Bone marrow (tissue), 2 donors: Measurements from ENCODE around the gene C9orf50.
"Not testable (repeated sequence)": the region's sequence is repeated elsewhere in the genome, so short reads cannot be mapped to it uniquely, and the experiment has no call there.

ENCODE experiments used
- DNase-seq, 2 donors: peaks; one replicate each; lab custom pipeline; 2025; lab: John Stamatoyannopoulos, UW

The C9orf50 gene

GRCh38 chr9:129620669-129621295, at the start of gene C9orf50:
Gene C9orf50 (minus strand): TSS chr9:129621101. CDS start chr9:129620574, 527 bp downstream.
- DNase-seq, result no peak

- DNase-seq, result no peak
Observed at GRCh38 chr9:129669946-129670345, 49.0 kb upstream of the C9orf50 start.

GRCh38 chr9:129669141-129669718, 48.3 kb upstream of the C9orf50 start:
- no peak for DNase-seq

- DNase-seq, result no peak
Observed at GRCh38 chr9:129667850-129668249, 46.9 kb upstream of the C9orf50 start.

- no peak for DNase-seq
Observed at GRCh38 chr9:129667378-129667777, 46.5 kb upstream of the C9orf50 start.

- DNase-seq, result no peak
Observed at GRCh38 chr9:129666575-129666974, 45.7 kb upstream of the C9orf50 start.

- DNase-seq, result no peak
Observed at GRCh38 chr9:129665814-129666520, 45.1 kb upstream of the C9orf50 start.

- DNase-seq, result no peak
Observed at GRCh38 chr9:129665389-129665775, 44.5 kb upstream of the C9orf50 start, which contains the start of gene PRRX2. Gene PRRX2 (plus strand): TSS chr9:129665647. CDS start chr9:129665868, 221 bp downstream.

- peak in 1 of 2 donors; percentile 3 for DNase-seq
Observed at GRCh38 chr9:129664746-129665388, 44.0 kb upstream of the C9orf50 start.

- not testable (repeated sequence) for DNase-seq
Observed at GRCh38 chr9:129662239-129662638, 41.3 kb upstream of the C9orf50 start.

GRCh38 chr9:129661029-129661428, 40.1 kb upstream of the C9orf50 start:
- DNase-seq, result no peak

GRCh38 chr9:129656795-129657390, 36.0 kb upstream of the C9orf50 start:
- DNase-seq, result no peak

- no peak for DNase-seq
Observed at GRCh38 chr9:129655696-129656095, 34.8 kb upstream of the C9orf50 start.

- DNase-seq, result no peak
Observed at GRCh38 chr9:129655154-129655553, 34.3 kb upstream of the C9orf50 start.

GRCh38 chr9:129654554-129655040, 33.7 kb upstream of the C9orf50 start:
- DNase-seq, result no peak

GRCh38 chr9:129653823-129654553, 33.1 kb upstream of the C9orf50 start:
- no peak for DNase-seq

GRCh38 chr9:129650680-129651235, 29.9 kb upstream of the C9orf50 start:
- DNase-seq, result no peak

- no peak for DNase-seq
Observed at GRCh38 chr9:129649726-129650679, 29.1 kb upstream of the C9orf50 start.

GRCh38 chr9:129648764-129649115, 27.8 kb upstream of the C9orf50 start:
- no peak for DNase-seq
